Measurements from ENCODE around the gene ASPSCR1. TPM values are rescaled to one million over a fixed set of nuclear protein-coding genes. Genes with fewer than 3 reads are reported as not detected.
A peak's percentile ranks its signal among the peaks of the same experiment; 100 is the strongest.

Gene ASPSCR1
- total and polyA plus RNA-seq, 2 donors (not counting 1 experiment from before 2014, with no cell fraction given) = 6.3 to 35.7 TPM

DNA sequence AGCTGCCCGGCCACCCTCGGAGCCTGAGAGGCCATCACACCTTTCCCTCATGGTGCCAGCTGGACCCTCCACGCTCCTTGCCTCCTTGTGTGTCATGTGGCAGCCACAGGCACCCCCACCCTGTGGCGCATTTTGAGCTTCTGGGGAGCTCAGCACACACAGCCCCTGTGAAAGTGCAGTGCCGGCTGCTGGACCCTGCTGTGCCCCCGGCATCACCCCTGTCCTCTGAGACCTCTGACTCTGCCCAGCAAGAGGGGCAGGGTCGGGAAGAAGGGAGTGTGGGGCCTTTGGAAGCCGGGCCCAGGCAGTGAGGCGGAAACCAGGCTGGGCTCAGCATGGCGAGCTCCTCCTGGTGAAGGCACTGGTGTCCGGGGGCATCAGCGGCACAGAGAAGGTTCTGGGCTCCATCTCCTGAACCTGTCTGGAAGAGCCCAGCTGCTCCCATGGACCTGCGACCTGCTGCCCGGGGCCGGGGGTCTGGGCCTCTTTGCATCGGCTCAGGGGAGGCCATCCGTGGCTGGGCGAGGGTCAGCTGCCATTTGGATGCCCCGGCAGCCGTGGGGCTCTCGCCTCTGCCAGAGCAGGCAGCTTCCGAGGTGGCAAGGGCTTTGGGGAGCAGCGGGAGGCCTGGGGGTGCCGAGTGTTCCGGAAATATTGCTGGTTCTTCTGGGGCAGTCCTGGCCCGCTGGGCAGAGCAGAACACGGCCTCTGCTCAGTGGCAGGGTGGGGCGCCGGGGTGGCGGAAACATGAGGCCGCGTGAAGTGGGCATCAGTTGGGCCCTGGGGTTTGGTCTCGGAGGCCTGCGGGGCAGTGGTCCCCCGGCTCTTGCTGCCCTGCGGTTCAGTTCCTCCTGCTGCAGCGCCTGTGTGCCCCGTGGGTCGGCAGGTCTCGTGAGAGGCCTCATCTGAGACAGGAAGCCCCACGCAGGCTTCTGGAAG lies 27.4 kb downstream of the ASPSCR1 start:
- TF ChIP-seq, protein P1, sequence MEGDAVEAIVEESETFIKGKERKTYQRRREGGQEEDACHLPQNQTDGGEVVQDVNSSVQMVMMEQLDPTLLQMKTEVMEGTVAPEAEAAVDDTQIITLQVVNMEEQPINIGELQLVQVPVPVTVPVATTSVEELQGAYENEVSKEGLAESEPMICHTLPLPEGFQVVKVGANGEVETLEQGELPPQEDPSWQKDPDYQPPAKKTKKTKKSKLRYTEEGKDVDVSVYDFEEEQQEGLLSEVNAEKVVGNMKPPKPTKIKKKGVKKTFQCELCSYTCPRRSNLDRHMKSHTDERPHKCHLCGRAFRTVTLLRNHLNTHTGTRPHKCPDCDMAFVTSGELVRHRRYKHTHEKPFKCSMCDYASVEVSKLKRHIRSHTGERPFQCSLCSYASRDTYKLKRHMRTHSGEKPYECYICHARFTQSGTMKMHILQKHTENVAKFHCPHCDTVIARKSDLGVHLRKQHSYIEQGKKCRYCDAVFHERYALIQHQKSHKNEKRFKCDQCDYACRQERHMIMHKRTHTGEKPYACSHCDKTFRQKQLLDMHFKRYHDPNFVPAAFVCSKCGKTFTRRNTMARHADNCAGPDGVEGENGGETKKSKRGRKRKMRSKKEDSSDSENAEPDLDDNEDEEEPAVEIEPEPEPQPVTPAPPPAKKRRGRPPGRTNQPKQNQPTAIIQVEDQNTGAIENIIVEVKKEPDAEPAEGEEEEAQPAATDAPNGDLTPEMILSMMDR (conservative IDR thresholded peaks at IDR 0.05 in 1 of 2, IDR thresholded peaks at IDR 0.05 in 1 of 2; ENCODE audit: low read depth in 1 of 2, low read length in 2 of 2) = no peak
- no peak for TF ChIP-seq EZH2 (IDR thresholded peaks at IDR 0.05; ENCODE audit: low read length, missing control alignments)
- peaks cover 30% of the 10 kb centered on the region for H3K4me1 ChIP-seq (ENCODE audit: control insufficient read depth, extremely low read depth, insufficient read depth, low read length)
- no peaks in the 10 kb centered on the region for H3K27me3 ChIP-seq (ENCODE audit: control insufficient read depth, insufficient read depth, low read length)
- H4K20me1 ChIP-seq (ENCODE audit: control insufficient read depth, extremely low read depth, insufficient read depth, low read length) = no peaks in the 10 kb centered on the region
- no peaks in the 10 kb centered on the region for H3K9me3 ChIP-seq (ENCODE audit: control insufficient read depth, insufficient read depth, low read depth, low read length)
- peak overlapping the region; percentile 66 for H3K27ac ChIP-seq (ENCODE audit: insufficient read depth, low read length)
- no peak for DNase-seq (ENCODE audit: low read depth in 2 of 2)
- H2AFZ ChIP-seq (ENCODE audit: low read length) = no peak overlapping the region
- H3K4me2 ChIP-seq (ENCODE audit: extremely low read depth, insufficient read depth, low read length) = no peak overlapping the region
- H3K36me3 ChIP-seq (ENCODE audit: control insufficient read depth, insufficient read depth, low read length) = no peaks in the 10 kb centered on the region
- no peak overlapping the region for H3K4me3 ChIP-seq (replicated peaks in 1 of 4; ENCODE audit: control extremely low read depth in 1 of 4, insufficient read depth in 1 of 4, low read depth in 3 of 4, low read length in 4 of 4)
- H3K79me2 ChIP-seq (ENCODE audit: control insufficient read depth, insufficient read depth, low read length) = no peaks in the 10 kb centered on the region
- H3K9ac ChIP-seq (ENCODE audit: insufficient read depth, low read length) = no peak overlapping the region

DNA sequence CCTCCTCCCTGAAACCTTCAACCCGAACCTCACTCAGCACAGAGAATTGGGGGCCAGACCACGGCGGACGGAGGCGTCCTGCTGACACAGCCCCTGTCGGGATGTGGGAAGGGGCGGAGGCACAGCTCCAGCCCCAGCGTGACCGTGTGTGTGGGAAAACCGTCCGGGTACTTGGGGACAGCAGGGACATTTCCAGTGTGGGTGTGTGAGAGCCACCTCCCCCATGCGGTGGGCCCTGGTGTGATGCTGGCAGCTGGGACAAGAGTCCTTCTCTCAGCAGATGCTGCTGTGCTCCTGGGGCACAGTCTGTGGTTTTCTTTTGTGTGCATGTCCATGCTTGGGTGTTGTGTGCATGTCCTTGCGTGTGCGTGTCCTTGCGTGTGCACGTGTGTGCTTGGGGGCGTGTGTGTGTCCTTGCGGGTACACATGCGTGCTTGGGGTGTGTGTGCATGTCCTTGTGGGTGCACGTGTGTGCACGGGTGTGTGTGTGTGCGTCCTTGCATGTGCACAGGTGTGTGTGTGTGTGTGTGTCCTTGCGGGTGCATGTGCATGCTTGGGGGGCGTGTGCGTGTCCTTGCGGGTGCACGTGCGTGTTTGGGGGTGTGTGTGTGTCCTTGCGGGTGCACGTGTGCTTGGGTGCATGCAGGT lies 28.4 kb downstream of the ASPSCR1 start:
- H3K9ac ChIP-seq (ENCODE audit: insufficient read depth, low read length) = no peak overlapping the region
- H2AFZ ChIP-seq (ENCODE audit: low read length) = no peak overlapping the region
- H3K27ac ChIP-seq (ENCODE audit: insufficient read depth, low read length) = no peak overlapping the region
- no peaks in the 10 kb centered on the region for H3K79me2 ChIP-seq (ENCODE audit: control insufficient read depth, insufficient read depth, low read length)
- H3K9me3 ChIP-seq (ENCODE audit: control insufficient read depth, insufficient read depth, low read depth, low read length) = no peaks in the 10 kb centered on the region
- no peak for DNase-seq (ENCODE audit: low read depth in 2 of 2)
- H3K4me2 ChIP-seq (ENCODE audit: extremely low read depth, insufficient read depth, low read length) = no peak overlapping the region
- no peak for TF ChIP-seq EZH2 (IDR thresholded peaks at IDR 0.05; ENCODE audit: low read length, missing control alignments)
- TF ChIP-seq, protein P1 (conservative IDR thresholded peaks at IDR 0.05 in 1 of 2, IDR thresholded peaks at IDR 0.05 in 1 of 2; ENCODE audit: low read depth in 1 of 2, low read length in 2 of 2) = no peak
- no peaks in the 10 kb centered on the region for H3K27me3 ChIP-seq (ENCODE audit: control insufficient read depth, insufficient read depth, low read length)
- H3K4me3 ChIP-seq (replicated peaks in 1 of 4; ENCODE audit: control extremely low read depth in 1 of 4, insufficient read depth in 1 of 4, low read depth in 3 of 4, low read length in 4 of 4) = no peak overlapping the region
- H3K4me1 ChIP-seq (ENCODE audit: control insufficient read depth, extremely low read depth, insufficient read depth, low read length) = peaks cover 30% of the 10 kb centered on the region
- no peaks in the 10 kb centered on the region for H3K36me3 ChIP-seq (ENCODE audit: control insufficient read depth, insufficient read depth, low read length)
- no peaks in the 10 kb centered on the region for H4K20me1 ChIP-seq (ENCODE audit: control insufficient read depth, extremely low read depth, insufficient read depth, low read length)

DNA sequence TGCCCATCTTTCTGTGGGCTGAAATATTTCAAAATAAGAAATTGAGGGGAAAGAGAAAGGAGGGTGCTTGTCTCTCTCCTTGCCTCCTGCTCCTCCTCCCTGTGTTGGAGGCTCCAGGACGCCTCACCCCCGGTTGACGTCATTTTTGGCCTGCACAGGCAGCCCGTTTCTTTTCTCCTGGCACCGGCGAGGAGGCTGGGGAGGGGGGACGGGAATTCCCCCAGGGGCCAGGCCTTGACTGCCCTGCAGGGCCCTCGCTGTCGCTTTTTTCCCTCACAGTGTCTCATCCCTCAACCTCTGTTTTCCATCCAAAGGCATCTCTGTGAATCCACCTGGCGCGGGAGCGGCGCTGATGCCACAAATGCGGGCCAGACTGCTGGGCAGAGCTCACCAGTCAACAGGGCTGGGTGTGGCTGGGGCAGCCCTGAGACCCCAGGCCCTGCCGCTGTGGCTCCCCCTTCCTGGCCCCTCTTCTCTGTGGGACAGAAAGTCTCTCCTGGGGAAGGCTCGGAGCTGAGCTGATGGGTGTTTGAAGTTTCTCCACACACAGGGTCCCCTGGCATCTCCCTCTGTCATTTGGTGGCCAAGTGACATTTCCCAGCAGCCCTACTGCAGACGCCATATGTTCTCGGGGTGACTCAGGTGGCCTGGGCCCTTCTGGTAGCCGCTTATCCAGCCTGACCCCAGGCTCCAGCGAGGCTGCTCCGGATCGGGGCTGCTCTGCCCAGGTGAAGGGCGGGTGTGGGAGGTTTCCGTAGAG lies 29.2 kb downstream of the ASPSCR1 start:
- Histone ChIP-seq H3K27ac (ENCODE audit: insufficient read depth, low read length) (no peak overlapping the region), H4K20me1 (ENCODE audit: control insufficient read depth, extremely low read depth, insufficient read depth, low read length) (no peaks in the 10 kb centered on the region), H2AFZ (ENCODE audit: low read length) (no peak overlapping the region), H3K9me3 (ENCODE audit: control insufficient read depth, insufficient read depth, low read depth, low read length) (no peaks in the 10 kb centered on the region), H3K9ac (ENCODE audit: insufficient read depth, low read length) (no peak overlapping the region), H3K4me3 (replicated peaks in 1 of 4; ENCODE audit: control extremely low read depth in 1 of 4, insufficient read depth in 1 of 4, low read depth in 3 of 4, low read length in 4 of 4) (no peak overlapping the region), H3K27me3 (ENCODE audit: control insufficient read depth, insufficient read depth, low read length) (no peaks in the 10 kb centered on the region), H3K79me2 (ENCODE audit: control insufficient read depth, insufficient read depth, low read length) (no peaks in the 10 kb centered on the region), H3K4me1 (ENCODE audit: control insufficient read depth, extremely low read depth, insufficient read depth, low read length) (peaks cover 30% of the 10 kb centered on the region), H3K4me2 (ENCODE audit: extremely low read depth, insufficient read depth, low read length) (no peak overlapping the region), H3K36me3 (ENCODE audit: control insufficient read depth, insufficient read depth, low read length) (no peaks in the 10 kb centered on the region)
- DNase-seq (ENCODE audit: low read depth in 2 of 2) = peak; percentile 47 to 69
- TF ChIP-seq, protein P1 (conservative IDR thresholded peaks at IDR 0.05 in 1 of 2, IDR thresholded peaks at IDR 0.05 in 1 of 2; ENCODE audit: low read depth in 1 of 2, low read length in 2 of 2) = no peak
- no peak for TF ChIP-seq EZH2 (IDR thresholded peaks at IDR 0.05; ENCODE audit: low read length, missing control alignments)
